ENCODE results near the gene FGF12.

The FGF12 gene

DNA sequence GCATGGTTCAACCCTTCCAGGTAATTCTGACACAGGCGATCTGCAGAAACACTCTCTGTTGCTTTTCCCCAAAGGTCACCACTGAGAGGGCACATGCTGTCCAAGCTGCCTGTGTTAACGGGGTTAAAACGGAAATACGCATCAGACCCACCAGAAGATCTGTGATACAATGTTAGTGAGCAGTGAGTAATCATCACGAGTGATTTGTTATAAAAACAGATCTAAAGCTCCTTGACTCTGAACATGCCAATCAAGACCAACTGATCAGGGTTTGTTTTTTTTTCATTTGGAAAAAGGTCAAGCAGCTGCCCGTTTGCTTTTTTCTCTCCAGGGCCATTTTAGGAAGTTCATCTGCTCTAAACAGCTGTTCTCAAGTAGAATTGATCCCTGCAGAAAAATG is 43.2 kb downstream of the FGF12 start:
- DNase-seq (ENCODE audit: low read depth), result no peak

DNA sequence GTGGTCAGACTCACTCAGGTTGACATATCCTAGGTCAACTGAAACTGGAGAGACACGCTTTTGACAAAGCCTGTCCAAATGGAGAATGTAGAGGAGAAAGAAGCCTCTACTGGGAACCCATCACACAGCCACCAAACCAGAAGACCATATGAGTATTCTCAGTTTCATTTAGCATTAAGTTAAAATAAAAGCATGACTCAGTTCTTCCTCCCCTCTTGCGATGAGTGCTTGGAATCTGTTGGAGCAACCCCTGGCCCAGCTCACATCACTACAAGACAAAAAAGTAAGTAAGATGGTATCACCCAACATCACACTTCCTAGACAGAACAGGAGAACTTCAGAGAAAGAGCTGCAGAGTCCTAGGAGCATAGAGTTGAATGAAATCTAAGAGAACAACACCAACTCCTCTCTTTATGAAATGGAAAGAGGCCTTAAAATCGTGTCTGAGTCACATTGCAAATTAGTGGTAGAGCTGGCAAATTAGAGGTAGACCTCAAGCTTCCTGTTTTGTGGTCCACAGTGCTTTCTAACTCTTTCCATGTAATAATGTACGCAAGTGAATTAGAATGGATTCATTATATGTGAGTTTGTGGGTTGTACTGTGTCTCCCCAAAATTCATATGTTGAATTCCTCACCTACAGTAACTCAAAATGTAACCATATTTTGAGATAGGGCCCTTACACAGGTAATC is 51.2 kb downstream of the FGF12 start:
- no peak for DNase-seq (ENCODE audit: low read depth)

DNA sequence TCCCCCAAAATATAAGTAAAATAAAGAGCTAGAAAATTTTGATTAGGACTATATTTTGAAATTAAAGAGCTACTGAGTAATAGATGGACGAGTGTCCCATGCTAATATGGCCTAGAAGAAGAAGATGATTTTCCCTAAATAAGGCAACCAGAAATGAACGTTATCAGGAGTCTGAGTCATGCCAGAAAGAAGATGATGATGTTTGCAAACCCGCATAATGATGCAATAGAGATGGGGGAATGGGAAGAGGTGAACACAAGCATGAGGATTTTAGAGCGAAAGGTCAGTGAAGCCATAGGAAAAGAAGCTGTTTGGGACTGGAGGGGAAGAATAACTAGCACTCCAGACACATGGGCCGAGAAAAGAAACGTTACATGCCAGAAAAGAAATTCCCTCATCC is 71.7 kb downstream of the FGF12 start:
- DNase-seq (ENCODE audit: low read depth), result no peak

DNA sequence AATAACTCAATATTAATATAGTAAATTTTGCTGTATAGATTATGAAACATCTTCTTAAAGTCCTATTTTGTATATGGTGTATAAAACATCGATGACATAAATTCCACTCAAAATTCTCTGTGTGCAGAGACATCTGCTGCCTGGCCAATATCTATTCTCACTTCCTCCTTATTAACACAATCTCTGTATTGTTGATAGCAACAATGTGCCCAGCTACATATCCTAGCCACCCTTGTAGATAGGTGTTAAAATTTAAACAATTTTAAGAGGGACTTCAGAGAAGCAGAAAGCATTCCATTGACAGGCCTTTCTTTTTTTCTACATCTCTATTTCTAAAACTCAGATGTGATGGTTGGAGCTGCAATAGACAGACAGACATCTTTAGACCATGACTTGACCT is 72.3 kb downstream of the FGF12 start:
- no peak for DNase-seq (ENCODE audit: low read depth)

DNA sequence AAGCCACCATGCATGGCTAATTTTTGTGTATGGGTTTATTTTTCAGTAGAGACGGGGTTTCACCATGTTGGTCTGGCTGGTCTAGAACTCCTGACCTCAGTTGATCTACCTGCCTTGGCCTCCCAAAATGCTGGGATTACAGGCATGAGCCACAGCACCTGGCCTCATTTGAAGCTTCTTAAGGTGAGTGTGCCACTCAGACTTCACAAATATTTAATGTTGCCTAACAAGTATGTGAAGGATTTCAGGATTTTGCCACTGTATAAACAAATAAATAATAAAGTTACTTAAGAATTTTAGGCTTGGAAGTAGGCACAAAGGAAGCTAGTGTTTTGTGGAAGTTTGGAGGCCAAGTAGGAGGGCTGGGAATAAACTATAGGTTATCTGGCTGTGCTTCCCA is 73.5 kb downstream of the FGF12 start:
- no peak for DNase-seq (ENCODE audit: low read depth)

DNA sequence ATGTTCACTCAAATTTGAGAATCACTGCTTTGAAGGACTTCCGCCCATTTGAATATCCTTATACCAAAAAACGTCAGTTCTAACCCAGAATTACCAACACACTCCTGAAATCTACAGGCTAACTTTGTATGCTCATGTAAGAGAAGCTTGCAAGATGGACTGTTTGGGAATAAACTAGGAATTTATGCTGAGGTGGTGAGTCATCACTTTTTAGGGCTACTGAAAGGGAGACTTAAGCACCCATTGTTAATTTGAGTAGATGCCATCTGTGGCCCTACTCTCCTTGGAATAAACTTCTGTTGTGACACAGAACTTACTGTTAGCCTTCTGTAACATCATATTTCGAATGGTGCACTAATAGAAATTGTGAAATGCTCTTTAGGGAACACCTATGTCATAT is 74.6 kb downstream of the FGF12 start:
- no peak for DNase-seq (ENCODE audit: low read depth)

DNA sequence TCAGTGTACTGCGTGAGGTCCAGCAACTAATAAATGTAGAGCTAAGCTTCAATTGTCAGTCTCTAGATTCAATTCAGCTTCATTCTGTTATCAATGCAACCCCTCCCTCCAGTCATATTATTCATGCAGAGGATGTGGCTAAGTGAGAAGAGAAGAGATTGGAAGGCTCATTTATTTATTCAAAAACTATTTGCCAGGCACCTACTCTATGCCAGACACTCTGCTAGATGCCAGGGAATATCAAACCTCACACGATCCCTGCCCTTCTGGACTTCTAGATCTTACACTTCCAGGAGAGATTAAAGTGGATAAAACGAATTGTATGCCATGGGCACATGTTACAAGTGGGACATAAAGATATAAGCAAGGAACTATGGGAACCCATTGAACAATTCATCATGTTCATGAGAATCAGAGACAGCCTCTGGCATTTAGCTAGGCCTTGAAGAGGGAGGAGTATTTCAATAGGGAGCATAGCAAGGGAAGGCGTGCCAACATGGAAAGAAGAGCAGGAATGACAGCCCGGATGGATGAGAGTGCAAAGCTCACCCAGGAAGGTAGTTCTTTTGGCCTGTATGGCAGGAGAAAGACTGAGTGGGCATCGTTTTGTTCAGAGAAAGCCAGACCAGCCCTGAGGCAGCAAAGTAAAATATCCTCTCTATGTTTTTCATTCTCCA is 75.4 kb downstream of the FGF12 start:
- no peak for DNase-seq (ENCODE audit: low read depth)

DNA sequence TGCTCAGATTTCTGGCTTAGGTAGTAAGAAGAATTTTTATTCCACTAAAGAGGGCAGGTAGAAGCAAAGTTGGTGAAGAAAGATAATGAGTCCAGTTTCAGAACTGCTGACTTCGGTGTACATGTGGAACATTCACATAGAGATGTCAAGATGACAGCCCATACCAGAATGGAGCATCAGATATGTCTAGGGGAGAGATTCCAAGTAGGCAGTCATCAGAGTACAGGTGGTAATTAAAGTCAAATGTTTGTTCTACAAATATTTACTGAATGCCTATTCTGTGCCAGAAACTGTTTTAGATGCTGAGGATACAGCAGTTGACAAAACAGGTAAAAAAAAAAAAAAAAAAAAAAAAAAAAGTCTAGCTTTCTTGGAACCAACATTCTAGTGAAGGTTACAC is 81.9 kb downstream of the FGF12 start:
- DNase-seq (ENCODE audit: low read depth), result no peak

DNA sequence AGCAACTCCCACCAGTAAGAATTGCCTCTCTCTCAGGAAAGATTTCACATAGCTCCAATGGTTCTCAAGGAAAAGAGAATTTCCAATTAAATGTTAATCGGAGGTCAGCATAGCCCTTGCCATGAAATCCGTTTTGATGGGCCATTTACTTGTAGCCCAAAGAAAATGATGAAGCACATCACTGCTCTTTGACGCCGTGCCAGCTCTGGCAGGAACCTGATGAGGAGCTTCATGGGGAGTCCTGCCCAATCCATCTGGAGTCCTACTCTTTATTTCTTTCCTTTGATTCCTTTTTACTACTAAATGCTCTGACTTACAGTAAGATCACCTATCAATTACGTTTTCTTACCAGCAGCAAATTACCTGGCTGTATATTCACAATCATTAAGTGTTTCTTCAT is 84.7 kb downstream of the FGF12 start:
- DNase-seq (ENCODE audit: low read depth), result no peak

DNA sequence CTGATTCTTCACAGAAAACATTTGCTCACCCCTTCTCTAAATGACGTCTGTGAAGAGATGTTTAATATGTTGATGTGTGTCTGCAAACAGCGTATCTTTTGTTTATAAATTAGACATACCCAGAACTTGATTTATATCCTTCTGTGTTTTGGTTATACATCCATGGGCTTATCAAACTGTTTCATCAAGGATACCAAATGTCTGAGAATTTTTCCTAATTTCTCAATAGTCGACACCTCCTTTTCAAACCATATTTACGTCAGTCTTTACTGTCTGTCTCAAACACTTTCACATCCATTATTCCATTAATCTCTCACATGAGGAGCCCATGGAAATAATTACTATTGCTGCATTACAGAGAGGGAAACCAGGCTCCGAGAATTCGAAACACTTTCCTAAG is 85.4 kb downstream of the FGF12 start:
- no peak for DNase-seq (ENCODE audit: low read depth)

DNA sequence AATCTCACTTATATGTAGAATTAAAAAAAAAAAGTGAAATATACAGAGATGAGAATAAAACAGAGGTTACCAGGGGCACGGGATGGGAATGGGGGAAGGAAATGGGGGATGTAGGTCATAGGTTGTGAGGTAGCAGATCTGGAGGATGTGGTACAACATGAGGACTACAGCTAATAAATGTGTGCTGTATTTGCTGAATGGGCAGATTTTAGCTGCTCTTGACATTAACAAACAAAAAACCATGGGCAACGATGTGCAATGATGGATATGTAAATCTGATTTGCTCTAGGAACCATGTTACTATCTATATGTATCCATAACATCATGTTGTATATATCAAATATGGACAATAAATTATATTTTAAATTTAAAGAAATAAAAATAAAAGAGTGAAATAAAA is 87.4 kb downstream of the FGF12 start:
- DNase-seq (ENCODE audit: low read depth), result no peak

DNA sequence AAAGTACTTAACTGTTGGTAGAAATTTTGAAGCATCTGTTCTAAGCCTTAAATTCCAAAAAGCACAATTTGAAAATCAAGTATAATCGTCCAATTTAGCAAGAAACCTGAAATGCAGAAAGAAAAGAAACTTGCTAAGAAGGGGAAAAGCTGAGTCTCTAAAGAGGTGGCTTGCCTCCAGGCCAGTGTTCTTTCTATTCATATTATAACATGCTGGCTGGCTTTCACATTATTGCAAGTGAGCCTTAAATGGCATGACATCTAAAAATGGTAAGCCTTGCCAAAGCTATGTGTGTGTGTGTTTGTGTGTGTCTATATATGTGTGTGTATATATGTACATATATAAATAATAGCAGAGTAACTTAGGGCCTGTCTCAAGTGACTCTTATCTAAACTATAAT is 89.5 kb downstream of the FGF12 start:
- no peak for DNase-seq (ENCODE audit: low read depth)

DNA sequence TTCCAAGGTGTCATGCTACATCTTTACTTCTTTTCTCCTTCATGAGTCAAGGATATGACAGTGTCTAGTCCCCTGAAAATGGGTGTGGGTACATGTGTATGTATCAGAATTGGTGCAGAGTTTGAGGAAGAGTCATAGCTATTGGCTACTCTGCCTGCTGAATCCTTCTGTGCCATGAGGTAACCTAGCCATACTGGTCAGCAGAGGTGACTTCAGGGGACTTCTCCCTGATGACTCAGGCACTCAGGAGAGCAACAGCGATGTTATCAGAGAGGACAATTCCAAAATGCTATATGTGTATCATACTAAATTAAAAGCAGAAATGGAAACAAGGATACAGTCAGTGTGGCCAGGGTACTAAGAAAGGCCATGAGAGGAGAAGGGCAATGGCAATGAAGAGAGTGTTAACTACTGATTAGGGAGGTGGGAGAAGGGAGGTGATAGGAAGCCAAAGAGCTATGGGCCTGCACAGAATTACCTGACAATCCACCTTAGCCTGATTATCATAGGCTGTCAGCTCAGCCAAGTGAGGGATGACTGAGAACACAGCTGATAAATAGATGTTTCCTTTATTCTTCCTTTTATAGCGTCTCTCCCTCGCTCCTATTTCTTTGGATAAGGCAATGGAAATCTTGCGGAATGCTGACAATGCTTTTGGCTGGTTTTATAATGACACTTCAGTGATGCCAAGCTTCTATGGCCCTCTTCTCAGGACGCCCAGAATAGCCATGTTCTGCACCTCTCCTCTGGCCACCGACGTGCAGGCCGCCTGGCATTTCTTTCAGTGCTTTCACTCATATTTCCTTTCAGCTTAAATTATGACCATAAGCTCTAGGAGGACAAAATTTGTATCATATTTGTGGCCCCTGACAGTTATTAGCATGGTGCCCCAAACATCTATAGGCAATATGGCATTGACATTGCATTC is 90.6 kb downstream of the FGF12 start:
- no peak for DNase-seq (ENCODE audit: low read depth)

DNA sequence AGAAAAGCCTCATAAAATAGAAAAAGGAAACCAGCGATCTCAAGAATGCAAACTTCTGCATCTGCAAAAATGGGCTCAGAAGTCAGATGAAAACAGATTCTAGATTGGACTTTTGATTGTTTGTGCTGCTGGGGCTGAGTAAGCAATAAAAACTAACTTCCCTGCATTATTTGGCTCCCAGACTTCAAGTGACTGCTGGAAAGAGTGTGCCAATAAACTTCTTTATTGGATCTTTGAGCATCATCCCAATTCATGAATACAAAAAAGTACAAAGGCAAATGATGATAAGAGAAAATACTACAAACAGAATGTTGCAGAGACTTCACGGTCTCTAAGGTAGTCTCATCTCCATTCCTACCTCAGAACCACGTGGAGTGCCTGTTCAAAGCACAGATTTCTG is 97.9 kb downstream of the FGF12 start:
- DNase-seq (ENCODE audit: low read depth), result no peak

DNA sequence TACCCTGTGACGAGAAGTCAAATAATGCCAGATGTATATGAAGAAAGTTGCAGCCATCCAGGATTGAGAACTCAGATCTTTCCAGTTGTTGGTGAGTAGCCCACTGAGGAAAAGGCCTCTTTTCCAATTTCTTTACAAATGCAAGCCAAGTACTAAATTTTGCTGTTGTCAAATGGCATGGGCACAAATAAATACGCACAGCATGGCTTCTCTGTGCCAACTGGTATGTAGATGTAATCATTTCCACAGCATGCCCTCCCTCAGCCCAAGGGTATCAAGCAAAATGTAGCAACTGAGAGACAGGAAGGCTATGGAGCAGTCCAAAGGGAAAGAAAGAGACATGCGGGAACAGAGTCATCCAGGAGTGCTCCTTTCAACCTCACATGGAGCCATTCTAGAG is 105.4 kb downstream of the FGF12 start:
- no peak for DNase-seq (ENCODE audit: low read depth)

DNA sequence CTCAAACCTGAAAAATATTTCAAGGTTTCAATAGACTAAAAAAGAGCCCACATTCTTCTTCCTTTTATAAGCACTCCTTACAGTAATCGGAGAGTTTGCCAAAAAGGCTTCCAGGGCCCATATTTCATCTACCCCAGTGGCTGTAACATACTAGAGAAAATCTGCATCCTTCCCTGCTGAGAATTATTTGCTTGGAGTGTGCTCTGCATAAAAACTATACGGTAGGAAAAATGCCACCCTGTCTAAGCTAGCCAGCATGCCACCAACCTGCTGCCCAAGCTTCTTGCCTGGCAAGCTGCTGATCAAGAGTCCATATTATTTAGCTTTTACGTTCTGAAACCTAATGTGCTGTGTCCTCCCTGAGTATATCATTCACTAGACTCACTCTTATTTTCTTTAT is 107.1 kb downstream of the FGF12 start:
- no peak for DNase-seq (ENCODE audit: low read depth)

DNA sequence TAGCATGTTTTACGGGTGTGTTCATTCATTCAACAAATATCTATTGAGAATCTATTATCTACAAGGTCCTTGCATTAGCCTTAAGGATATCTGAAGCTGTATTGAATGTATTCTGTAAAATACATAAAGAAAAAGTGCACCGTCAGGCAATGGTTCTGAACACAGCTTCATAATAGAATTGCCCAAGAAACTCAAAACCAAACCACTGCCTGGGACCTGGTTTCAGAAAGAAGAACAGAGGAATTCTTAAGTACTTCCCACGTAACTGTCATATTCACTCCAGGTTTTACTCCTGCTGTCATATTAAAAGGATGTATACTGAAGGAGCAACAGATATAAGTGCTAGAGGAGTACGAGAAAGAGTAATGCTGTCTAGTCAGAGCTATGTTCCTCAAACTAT is 115.9 kb downstream of the FGF12 start:
- DNase-seq (ENCODE audit: low read depth), result no peak

DNA sequence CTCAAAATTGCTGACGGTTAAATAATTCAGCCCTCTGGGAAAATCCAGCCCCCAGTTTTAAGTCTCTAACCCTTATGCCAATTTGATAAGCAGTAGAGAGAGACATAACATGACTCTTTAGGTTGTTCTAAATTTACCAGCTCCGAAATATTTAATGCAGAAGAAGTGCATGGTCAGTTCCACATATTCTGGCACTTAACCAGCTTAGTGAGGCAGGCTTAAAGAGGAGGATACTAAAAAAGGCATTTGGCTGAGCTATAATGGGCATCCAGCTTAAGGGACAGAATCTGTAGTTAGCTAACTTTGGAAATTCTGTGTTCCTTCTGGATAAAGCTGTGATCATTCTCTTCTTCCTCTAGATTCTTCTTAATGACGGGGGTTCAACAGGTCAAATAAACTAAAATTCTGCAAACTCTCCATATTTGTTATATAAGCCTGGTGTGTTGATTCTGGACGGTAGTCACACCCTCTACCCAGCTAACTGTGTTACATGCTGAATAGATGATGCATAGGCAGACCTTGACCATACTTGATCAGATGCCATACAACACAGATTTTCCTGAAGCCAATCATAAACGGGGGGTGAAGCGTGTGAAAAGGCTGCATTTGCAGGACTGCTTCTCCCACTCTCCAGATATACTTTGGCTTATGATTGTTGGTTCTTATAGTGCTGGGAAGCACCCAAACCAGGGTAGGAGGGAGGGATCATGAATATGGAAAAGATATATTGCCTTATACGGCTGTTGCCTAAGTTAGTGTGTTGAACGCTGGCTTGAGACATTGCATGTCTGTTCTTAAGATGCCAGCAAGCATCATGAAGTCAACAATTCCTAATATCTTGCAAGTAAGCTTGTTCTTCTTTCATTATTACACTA is 118.4 kb downstream of the FGF12 start:
- DNase-seq (ENCODE audit: low read depth), result no peak

DNA sequence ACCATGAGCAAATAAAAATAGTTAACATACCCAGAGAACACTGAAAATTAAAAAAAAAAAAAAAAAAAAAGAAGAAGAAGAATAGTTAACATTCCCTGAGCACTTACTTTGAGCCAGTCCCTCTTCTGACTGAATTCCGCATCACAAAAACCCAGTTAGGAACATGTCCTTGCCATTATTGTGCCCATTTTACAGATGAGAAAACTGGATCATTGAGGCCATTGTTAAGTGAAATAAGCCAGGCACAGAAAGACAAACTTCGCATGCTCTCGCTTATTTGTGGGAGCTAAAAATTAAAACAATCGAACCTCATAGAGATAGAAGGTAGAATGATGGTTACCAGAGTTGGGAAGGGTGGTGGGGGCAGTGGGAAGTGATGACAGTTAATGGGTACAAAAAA is 119.5 kb downstream of the FGF12 start:
- DNase-seq (ENCODE audit: low read depth), result no peak

DNA sequence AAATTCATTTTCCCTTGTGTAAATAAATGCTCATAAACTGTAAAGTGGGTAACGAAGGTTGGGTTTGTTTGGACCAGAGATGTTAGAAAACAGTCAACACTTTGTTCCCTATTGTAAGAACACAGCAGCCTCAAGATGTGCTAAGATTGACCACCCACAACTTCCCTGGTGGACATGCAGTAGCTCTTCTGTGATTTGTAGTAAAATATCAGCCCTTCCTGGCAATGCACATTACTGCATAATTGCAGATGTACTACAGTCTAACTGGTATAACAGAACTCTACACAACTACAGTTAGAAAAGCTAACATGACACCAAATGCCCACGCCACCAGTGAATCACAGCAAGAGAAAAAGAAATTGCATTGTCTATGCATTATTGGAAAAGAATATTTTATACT is 129.4 kb downstream of the FGF12 start:
- no peak for DNase-seq (ENCODE audit: low read depth)

DNA sequence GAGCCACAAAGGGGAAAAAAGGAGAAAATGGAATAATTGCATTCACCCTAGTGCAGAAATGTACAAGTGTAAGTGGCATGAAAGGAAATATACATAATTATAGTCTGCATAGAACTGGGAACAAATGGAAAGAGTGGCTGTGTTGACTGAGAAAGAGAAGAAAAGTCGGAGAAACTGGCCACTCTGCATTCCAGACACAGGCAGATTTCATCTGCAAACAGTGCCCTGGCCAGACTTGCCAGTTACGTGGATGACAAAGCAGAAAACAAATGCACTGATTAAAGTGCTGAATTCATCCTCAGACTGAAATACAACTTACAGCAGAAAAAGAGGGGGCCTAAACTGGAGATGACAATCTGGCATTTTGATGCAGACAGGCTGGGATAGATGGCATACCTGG is 129.8 kb downstream of the FGF12 start:
- no peak for DNase-seq (ENCODE audit: low read depth)

DNA sequence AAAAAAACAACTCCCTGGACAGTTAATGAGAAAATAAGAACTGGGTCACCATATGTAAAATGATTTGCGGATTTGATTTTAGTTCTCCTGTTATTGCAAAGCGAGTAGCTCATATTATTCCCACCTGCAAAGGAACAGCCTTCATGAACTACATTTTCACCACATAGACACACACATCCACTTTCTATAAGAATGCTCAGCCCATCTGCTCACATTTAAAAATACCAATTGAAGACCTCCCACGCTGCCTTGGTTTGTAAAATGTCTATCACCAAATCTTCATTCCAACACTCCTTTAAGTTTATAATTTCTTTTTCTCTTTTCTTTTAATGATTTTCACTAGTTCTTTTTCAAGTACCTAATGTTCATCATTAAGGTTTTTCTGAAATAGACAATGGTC is 148.6 kb downstream of the FGF12 start:
- DNase-seq (ENCODE audit: low read depth), result no peak

Measured in activated gamma-delta T cell treated with anti-CD3 and anti-CD28 coated beads, Interleukin-2, amount 50 U/mL, for 16 hours (primary cell).